ENCODE results near the gene GPLD1. TPM values are rescaled to one million over a fixed set of nuclear protein-coding genes. Genes with fewer than 3 reads are reported as not detected.
A peak's percentile ranks its signal among the peaks of the same experiment; 100 is the strongest.
"Not testable (repeated sequence)": the region's sequence is repeated elsewhere in the genome, so short reads cannot be mapped to it uniquely, and the experiment has no call there.

The GPLD1 gene
- total and polyA plus RNA-seq, 4 donors, result 0.50 to 8.2 (median 5.9) TPM

- WGBS, 2 donors, result 0% methylated on average over 57 to 63 of the region's 63 CpGs
- peak; percentile 87 to 90 for DNase-seq
- H3K27ac ChIP-seq (ENCODE audit: low read depth in 1 of 2, low read length in 2 of 2), result peak within 1 kb of the TSS in 1 of 2 donors; percentile 19
- H3K4me1 ChIP-seq (ENCODE audit: control insufficient read depth in 1 of 2, insufficient read depth in 2 of 2, low read length in 2 of 2), result peaks cover 0 to 3% of the 10 kb centered on the region in 2 donors
- peak; percentile 94 for ATAC-seq (ENCODE audit: low FRiP score)
- H3K27me3 ChIP-seq (ENCODE audit: control insufficient read depth in 1 of 2, insufficient read depth in 2 of 2, low read length in 1 of 2), result no peaks in the 10 kb centered on the region
- no peaks in the 10 kb centered on the region for H3K9me3 ChIP-seq (ENCODE audit: control insufficient read depth, low read length)
- peak within 1 kb of the TSS; percentile 51 to 68 for H3K4me3 ChIP-seq (ENCODE audit: low read length in 2 of 2)
- intact Hi-C loops (cut with DNase I), result no loop called here
- no peaks in the 10 kb centered on the region for H3K36me3 ChIP-seq (ENCODE audit: control insufficient read depth in 1 of 2, insufficient read depth in 2 of 2, low read length in 1 of 2)
These were observed 86.5 kb downstream of the GPLD1 start, which contains the start of gene MRS2 for GRCh38 chr6:24402697-24403500. MRS2 (plus strand) TSS chr6:24402936; CDS start chr6:24403047, 111 bp downstream.

DNA sequence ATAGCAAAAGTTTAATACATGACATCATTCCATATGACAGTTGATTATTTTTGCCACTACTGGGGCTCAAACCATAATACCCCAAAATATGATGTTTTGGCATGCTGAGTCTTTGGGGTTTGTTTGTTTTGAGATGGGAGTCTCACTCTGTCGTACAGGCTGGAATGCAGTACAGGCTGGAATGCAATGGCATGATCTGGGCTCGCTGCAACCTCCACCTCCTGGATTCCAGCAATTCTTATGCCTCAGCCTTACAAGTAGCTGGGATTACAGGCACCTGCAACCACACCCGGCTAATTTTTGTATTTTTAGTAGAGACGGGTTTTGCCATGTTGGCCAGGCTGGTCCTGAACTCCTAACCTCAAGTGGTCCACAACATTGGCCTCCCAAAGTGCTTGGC is 87.9 kb downstream of the GPLD1 start:
- DNase-seq (no peak), ATAC-seq (ENCODE audit: low FRiP score) (no peak)
- 60 to 67% methylated on average over 4 of the region's 4 CpGs for WGBS, 2 donors
- Histone ChIP-seq H3K4me1 (ENCODE audit: control insufficient read depth in 1 of 2, insufficient read depth in 2 of 2, low read length in 2 of 2) (peaks cover 0 to 3% of the 10 kb centered on the region in 2 donors), H3K4me3 (ENCODE audit: low read length in 2 of 2) (no peak overlapping the region), H3K9me3 (ENCODE audit: control insufficient read depth, low read length) (no peaks in the 10 kb centered on the region), H3K27me3 (ENCODE audit: control insufficient read depth in 1 of 2, insufficient read depth in 2 of 2, low read length in 1 of 2) (no peaks in the 10 kb centered on the region), H3K27ac (ENCODE audit: low read depth in 1 of 2, low read length in 2 of 2) (no peak overlapping the region), H3K36me3 (ENCODE audit: control insufficient read depth in 1 of 2, insufficient read depth in 2 of 2, low read length in 1 of 2) (peaks cover 0 to 4% of the 10 kb centered on the region in 2 donors)
- intact Hi-C loops (cut with DNase I), result no loop called here

- H3K27me3 ChIP-seq (ENCODE audit: control insufficient read depth in 1 of 2, insufficient read depth in 2 of 2, low read length in 1 of 2); DNase-seq; H3K4me3 ChIP-seq (ENCODE audit: low read length in 2 of 2); H3K4me1 ChIP-seq (ENCODE audit: control insufficient read depth in 1 of 2, insufficient read depth in 2 of 2, low read length in 2 of 2); ATAC-seq (ENCODE audit: low FRiP score); H3K9me3 ChIP-seq (ENCODE audit: control insufficient read depth, low read length); H3K36me3 ChIP-seq (ENCODE audit: control insufficient read depth in 1 of 2, insufficient read depth in 2 of 2, low read length in 1 of 2); intact Hi-C loops (cut with DNase I); H3K27ac ChIP-seq (ENCODE audit: low read depth in 1 of 2, low read length in 2 of 2): not testable (repeated sequence)
- WGBS, 2 donors, result 17% methylated on average over 17 of the region's 17 CpGs
These were observed 89.0 kb downstream of the GPLD1 start for GRCh38 chr6:24400045-24401039.

DNA sequence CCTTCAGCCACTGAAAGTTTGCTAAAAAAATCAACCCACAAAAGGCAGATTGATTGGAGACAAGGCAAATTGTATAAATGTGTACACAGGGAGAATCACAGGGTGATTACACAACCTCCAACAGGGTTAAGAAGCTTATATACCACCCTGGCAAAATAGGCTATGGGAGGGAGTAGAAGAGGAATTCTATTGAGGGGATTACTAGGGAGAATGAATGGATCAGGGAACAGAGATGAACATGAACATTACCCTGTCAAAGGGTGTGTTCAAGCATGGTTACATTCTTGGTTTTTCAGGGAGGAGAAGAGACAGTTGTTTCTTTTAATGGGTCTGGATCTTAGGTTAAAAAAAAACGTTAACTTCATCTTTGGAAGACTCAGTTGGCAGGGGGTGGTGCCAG is 91.7 kb downstream of the GPLD1 start:
- 48 to 58% methylated on average over 1 of the region's 1 CpG for WGBS, 2 donors
- peaks cover 0 to 3% of the 10 kb centered on the region in 2 donors for H3K4me1 ChIP-seq (ENCODE audit: control insufficient read depth in 1 of 2, insufficient read depth in 2 of 2, low read length in 2 of 2)
- no peaks in the 10 kb centered on the region for H3K27me3 ChIP-seq (ENCODE audit: control insufficient read depth in 1 of 2, insufficient read depth in 2 of 2, low read length in 1 of 2)
- intact Hi-C loops (cut with DNase I), result no loop called here
- no peak for DNase-seq
- no peak overlapping the region for H3K27ac ChIP-seq (ENCODE audit: low read depth in 1 of 2, low read length in 2 of 2)
- H3K36me3 ChIP-seq (ENCODE audit: control insufficient read depth in 1 of 2, insufficient read depth in 2 of 2, low read length in 1 of 2), result peaks cover 0 to 4% of the 10 kb centered on the region in 2 donors
- H3K9me3 ChIP-seq (ENCODE audit: control insufficient read depth, low read length), result no peaks in the 10 kb centered on the region
- H3K4me3 ChIP-seq (ENCODE audit: low read length in 2 of 2), result no peak overlapping the region
- no peak for ATAC-seq (ENCODE audit: low FRiP score)

DNA sequence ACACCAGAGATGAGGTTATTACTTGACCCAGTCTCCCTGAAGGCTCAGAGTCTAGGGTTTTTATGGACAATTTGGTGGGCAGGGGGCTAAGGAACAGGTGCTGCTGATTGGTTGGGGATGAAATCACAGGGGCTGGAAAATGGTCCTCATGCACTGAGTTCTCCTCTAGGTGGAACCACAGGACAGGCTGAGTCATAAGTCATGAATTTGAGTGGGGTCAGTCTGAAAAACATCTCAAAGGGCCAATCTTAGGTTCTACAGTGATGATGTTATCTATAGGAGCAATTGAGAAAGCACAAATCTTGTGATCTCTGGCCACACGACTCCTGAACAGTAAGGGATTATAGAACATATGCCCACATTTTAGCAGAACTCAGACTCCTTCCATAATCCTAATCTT is 92.6 kb downstream of the GPLD1 start:
- no peak overlapping the region for H3K27ac ChIP-seq (ENCODE audit: low read depth in 1 of 2, low read length in 2 of 2)
- no peak overlapping the region for H3K4me3 ChIP-seq (ENCODE audit: low read length in 2 of 2)
- ATAC-seq (ENCODE audit: low FRiP score) (no peak), DNase-seq (no peak)
- intact Hi-C loops (cut with DNase I), result no loop called here
- no peaks in the 10 kb centered on the region for H3K4me1 ChIP-seq (ENCODE audit: control insufficient read depth in 1 of 2, insufficient read depth in 2 of 2, low read length in 2 of 2)
- WGBS, 2 donors, result 80 to 86% methylated on average over 1 of the region's 1 CpG
- peaks cover 0 to 4% of the 10 kb centered on the region in 2 donors for H3K36me3 ChIP-seq (ENCODE audit: control insufficient read depth in 1 of 2, insufficient read depth in 2 of 2, low read length in 1 of 2)
- H3K27me3 ChIP-seq (ENCODE audit: control insufficient read depth in 1 of 2, insufficient read depth in 2 of 2, low read length in 1 of 2), result no peaks in the 10 kb centered on the region
- no peaks in the 10 kb centered on the region for H3K9me3 ChIP-seq (ENCODE audit: control insufficient read depth, low read length)

DNA sequence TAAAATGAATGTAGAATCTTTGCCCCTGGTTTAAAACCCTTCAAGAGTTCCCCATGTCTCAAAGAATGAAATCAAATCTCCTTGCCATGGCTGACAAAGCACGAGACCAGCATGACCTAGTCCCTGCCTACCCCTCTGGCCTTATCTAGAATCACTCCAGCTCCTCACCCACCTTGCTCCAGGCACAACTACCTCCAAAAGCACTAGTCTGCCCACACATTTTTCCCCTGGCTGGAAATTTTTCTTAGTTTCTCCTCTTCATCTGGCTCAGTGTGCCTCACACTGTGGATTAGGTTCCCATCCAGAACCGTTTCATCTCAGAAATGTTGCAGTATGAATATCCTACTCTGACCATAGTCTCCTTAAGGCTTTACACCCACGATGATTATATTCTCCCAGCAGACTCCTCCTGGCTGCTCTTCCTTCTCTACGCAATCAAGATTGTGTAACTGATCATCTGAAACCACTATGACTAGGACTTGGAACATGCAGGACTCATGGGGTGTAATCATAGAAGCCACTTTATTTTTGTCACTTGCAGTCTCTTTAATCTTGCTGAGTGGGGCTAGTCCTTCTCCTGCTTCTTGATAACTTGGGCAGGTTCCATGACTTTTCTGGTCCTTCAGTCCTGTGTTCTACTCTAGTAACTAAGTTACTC is 94.5 kb downstream of the GPLD1 start:
- intact Hi-C loops (cut with DNase I), result loop anchor here in 1 of 2 donors (5.0 kb wide), 1 partner anchor 113 kb away; no protein-coding TSS in a partner anchor
- no peak for ATAC-seq (ENCODE audit: low FRiP score)
- WGBS, 2 donors, result 83 to 85% methylated on average over 4 of the region's 4 CpGs

DNA sequence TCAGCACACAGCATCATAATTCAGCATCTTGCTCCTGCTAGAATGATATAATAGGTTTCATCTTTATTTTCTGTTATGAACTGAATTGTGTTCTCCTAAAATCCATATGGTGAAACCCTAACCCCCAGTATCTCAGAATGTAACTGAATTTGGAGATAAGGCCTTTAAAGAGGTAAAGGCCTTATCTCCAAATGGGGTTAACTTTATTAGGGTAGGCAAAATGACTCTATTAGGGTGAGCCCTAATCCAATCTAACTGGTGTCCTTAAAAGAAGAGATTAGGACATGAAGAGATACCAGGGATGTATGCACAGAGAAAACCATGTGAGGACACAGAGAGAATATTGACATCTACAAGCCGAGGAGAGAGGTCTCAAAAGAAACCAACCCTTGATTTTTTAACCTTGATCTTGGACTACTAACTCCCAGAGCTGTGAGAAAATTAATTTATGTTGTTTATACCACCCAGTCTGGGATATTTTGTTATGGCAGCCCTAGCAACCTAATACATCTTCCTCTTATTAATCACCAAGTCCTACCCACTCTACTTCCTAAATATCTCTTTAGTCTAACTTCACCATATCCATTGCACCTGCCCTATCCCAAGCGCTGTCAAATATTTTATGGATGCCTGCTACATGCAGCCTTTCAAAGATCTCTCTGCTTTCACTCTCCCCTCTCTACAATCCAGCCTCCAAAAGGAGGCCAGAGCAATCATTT is 95.2 kb downstream of the GPLD1 start:
- H3K9me3 ChIP-seq (ENCODE audit: control insufficient read depth, low read length), result no peaks in the 10 kb centered on the region
- no peak overlapping the region for H3K4me3 ChIP-seq (ENCODE audit: low read length in 2 of 2)
- H3K4me1 ChIP-seq (ENCODE audit: control insufficient read depth in 1 of 2, insufficient read depth in 2 of 2, low read length in 2 of 2), result no peaks in the 10 kb centered on the region
- DNase-seq (no peak), ATAC-seq (ENCODE audit: low FRiP score) (no peak)
- intact Hi-C loops (cut with DNase I), result loop anchor here in 1 of 2 donors (5.0 kb wide), 1 partner anchor 112 kb away; no protein-coding TSS in a partner anchor
- no peak overlapping the region for H3K27ac ChIP-seq (ENCODE audit: low read depth in 1 of 2, low read length in 2 of 2)
- no peaks in the 10 kb centered on the region for H3K27me3 ChIP-seq (ENCODE audit: control insufficient read depth in 1 of 2, insufficient read depth in 2 of 2, low read length in 1 of 2)
- peaks cover 0 to 4% of the 10 kb centered on the region in 2 donors for H3K36me3 ChIP-seq (ENCODE audit: control insufficient read depth in 1 of 2, insufficient read depth in 2 of 2, low read length in 1 of 2)
- 93 to 95% methylated on average over 2 of the region's 2 CpGs for WGBS, 2 donors

More for the DNA sequence above, 94.5 kb downstream of the GPLD1 start:
- H3K27ac ChIP-seq (ENCODE audit: low read depth in 1 of 2, low read length in 2 of 2), result no peak overlapping the region
- no peaks in the 10 kb centered on the region for H3K9me3 ChIP-seq (ENCODE audit: control insufficient read depth, low read length)
- H3K4me3 ChIP-seq (ENCODE audit: low read length in 2 of 2), result no peak overlapping the region
- no peak for DNase-seq
- no peaks in the 10 kb centered on the region for H3K4me1 ChIP-seq (ENCODE audit: control insufficient read depth in 1 of 2, insufficient read depth in 2 of 2, low read length in 2 of 2)
- no peaks in the 10 kb centered on the region for H3K27me3 ChIP-seq (ENCODE audit: control insufficient read depth in 1 of 2, insufficient read depth in 2 of 2, low read length in 1 of 2)
- peaks cover 0 to 4% of the 10 kb centered on the region in 2 donors for H3K36me3 ChIP-seq (ENCODE audit: control insufficient read depth in 1 of 2, insufficient read depth in 2 of 2, low read length in 1 of 2)

Measured in aorta (tissue), 5 donors.